Anterior cingulate cortex (tissue), 58 donors: ENCODE measurements around the gene SLC11A2.
"Not testable (repeated sequence)": the region's sequence is repeated elsewhere in the genome, so short reads cannot be mapped to it uniquely, and the experiment has no call there.

Experiments used
- DNase-seq, 58 donors: peaks; one replicate each; lab custom pipeline; 2025; lab: John Stamatoyannopoulos, UW

The SLC11A2 gene

GRCh38 chr12:51028126-51028812, 2.1 kb upstream of the SLC11A2 start:
- DNase-seq, result peak in 10 of 58 donors; percentile 6 to 38 (median 24)

DNA sequence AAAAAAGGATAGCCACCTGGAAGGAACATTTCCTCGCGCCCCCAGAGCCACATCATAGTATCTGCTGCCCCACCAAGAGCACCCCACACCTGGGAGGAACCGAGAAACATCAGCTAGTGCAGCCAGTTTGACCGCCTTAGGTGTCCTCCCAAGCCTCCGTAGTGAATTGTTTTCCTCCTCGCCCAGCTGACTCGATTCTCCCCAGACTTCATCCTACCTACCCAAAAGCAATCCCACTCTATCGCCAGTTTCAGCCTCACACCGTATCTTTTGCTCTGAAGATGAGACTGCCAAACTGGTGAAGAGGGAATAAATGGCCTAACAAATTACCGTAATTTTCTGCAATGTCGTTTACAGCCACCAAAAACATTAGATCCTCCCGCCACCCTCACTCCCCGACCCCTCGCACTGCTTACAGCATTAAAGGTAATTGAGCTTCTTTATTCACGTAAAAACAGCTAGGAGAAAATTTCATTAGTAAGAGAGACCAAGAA, 1.2 kb upstream of the SLC11A2 start:
- no peak for DNase-seq

DNA sequence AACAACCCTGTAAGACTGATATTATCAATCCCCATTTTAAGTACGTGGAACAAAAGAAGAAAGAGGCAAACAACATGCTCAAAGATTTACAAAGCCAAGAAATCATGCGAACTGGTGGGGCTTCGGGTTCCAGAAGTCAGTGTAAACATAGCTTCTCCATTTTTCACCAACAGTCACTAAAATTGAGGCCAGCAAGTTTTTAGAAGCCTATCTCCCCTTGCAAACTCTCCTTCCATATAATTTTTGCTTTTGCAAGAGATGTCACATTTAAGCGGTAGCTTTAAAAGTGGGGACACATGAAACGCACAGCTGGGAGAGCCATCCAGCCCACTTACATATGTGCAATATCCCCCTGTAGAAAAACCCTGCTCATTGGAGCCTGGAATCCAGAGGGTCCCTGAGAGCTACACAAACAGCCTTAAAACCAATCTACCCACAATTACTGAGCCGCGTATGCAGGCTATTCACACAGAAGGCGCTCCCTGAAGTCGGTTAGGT, 797 bp downstream of the SLC11A2 start:
- peak in 4 of 58 donors; percentile 6 to 60 (median 32) for DNase-seq

- peak in 1 of 58 donors; percentile 6 for DNase-seq
Measured at GRCh38 chr12:51023625-51024382, 2.4 kb downstream of the SLC11A2 start.

DNA sequence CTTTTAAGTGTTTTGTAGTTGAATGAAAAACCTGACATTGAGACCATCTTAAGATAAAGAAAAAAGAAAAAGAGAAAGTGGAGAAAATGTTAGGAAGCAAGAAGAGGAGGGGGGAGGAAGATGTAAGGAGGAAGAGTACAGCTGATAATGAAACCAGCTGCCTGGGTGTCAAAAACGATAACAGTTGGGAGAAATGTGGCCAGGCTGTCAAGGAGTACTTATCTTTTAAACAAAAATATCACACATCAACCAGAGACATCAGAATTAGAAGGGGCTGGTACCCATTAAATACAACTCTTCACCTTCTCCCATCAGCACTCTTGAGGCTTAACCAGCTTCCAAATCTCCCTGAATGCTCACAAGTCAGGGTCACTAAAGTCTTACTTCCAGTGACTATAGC, 4.5 kb downstream of the SLC11A2 start:
- DNase-seq, result no peak

- peak in 10 of 58 donors; percentile 8 to 73 (median 30) for DNase-seq
Measured at GRCh38 chr12:51020448-51021182, 5.6 kb downstream of the SLC11A2 start.

- no peak for DNase-seq
Measured at GRCh38 chr12:51019927-51020326, 6.3 kb downstream of the SLC11A2 start.

GRCh38 chr12:51018956-51019355, 7.2 kb downstream of the SLC11A2 start:
- no peak for DNase-seq

DNA sequence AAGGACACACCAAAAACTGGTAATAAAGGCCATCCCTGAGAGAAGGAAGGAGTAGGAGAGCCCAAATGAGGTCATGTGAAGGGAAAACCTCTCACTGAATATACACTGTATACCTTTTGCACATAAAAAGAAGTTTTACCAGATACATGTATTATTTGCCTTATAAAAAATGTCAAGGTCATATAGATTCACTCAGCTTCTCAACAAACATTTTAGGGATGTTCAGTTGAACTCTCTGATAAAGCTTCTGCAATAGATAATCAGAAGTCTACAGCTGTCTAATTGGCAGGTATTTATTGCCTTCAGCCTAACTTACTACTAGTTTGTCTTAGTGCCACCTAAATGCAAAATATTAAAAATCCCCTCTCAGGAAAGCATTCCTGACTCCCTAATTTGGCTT, 8.7 kb downstream of the SLC11A2 start:
- DNase-seq, result no peak

- DNase-seq, result not testable (repeated sequence)
Measured at GRCh38 chr12:51014467-51014866, 11.7 kb downstream of the SLC11A2 start.

GRCh38 chr12:51013441-51013840, 12.7 kb downstream of the SLC11A2 start:
- DNase-seq, result no peak

- no peak for DNase-seq
Measured at GRCh38 chr12:51012570-51013236, 13.5 kb downstream of the SLC11A2 start.

DNA sequence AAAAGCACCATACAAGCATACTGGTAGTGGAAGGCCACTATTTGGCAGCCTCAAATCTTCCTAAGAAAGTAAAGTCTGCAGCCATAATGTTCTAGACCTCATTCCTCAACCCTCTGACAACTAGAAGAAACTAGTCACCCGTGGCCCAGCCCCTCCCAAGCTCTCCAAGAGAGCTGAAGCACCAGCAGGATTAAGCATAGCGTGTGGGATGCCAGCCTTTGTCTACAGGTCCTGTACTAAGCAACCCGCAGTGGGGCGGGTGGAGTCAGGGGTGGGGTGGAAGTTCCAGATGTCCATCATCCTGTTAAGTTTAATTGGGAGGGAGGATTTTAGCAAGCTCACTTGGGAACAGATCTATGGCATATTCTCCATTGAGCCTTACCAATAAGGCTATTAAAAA, 14.2 kb downstream of the SLC11A2 start:
- peak in 2 of 58 donors; percentile 8 to 13 for DNase-seq

GRCh38 chr12:51009056-51009440, 17.1 kb downstream of the SLC11A2 start:
- peak in 56 of 58 donors; percentile 13 to 90 (median 76) for DNase-seq

DNA sequence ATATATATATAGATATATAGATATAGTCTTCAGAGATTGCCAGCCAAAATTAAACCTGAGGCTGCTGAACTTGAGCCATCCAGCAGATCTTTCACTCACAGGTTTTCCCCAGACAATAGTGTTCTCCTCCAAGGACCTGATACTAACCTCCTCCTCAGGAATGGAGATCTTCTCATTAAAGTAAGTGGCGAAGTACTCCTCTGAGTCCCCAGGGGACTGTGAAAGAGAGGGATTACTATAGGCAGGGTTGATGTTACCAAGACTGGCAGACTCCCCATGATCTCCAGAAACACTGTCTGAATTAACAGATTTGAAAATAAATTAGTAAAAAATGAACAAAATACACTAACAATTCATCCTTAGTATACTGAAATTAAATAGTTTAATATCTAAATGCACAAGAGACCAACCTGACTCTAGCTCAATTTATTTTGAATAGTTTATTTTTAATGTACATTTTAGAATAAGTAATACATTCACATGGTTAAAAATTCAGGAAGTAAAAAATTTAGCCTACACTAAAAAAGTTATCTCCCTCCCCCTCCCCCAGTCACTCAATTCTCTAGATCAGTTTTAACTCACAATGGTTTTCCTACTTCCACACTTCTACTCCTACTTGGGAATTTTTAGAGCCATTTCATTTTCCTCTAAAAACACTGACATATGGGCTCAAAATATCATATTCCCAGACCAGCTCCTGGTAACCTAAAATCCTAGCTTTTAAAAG, 17.7 kb downstream of the SLC11A2 start:
- no peak for DNase-seq

DNA sequence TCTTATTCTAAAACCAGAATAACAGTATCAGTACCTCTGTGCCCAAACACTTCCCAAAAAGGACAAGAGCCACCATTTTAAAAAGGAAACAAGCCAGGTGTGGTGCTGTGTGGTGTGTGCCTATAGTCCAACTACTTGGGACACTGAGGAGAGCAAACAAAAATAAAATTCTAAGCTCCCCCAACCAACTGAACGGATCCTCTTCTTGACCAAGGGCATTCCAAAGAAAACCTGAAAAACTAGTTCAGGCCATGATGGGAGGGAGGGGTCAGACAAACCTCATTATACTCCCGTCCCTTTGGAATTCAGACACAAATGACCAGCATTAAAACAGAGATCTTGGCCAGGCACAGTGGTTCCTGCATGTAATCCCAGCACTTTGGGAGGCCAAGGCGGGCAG, 20.5 kb downstream of the SLC11A2 start:
- DNase-seq, result no peak

DNA sequence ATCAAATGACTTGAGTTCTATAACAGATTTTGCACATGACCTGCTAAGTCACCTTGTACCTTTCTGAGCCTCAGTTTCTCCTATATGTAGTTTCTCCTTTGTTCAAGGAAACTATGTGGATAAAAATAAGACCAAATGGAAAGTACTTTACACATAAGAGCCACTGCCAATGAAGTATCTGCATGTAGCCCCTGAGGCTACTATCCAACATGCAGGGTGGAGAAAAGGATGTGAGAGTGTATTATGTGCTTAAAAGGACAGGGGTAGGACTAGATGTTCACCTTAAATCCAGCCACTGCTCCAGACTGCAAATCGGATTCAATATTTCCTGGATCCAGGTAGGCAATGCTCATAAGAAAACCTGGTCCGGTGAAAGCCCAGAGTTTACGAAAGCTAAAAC, 21.2 kb downstream of the SLC11A2 start:
- DNase-seq, result no peak

- no peak for DNase-seq
Measured at GRCh38 chr12:51004504-51004903, 21.7 kb downstream of the SLC11A2 start.

GRCh38 chr12:51001799-51002198, 24.4 kb downstream of the SLC11A2 start:
- no peak for DNase-seq

- DNase-seq, result no peak
Measured at GRCh38 chr12:51000245-51000644, 25.9 kb downstream of the SLC11A2 start.
